Epidermal melanocyte (primary cell): ENCODE measurements around the gene SCN4B.

ENCODE experiments used
- DNase-seq: peaks from one replicate; pipeline ENCODE4 v3.0.0; 2011; ENCODE audit warnings: low spot score; ENCODE audit not compliant: insufficient read length

The SCN4B gene

DNA sequence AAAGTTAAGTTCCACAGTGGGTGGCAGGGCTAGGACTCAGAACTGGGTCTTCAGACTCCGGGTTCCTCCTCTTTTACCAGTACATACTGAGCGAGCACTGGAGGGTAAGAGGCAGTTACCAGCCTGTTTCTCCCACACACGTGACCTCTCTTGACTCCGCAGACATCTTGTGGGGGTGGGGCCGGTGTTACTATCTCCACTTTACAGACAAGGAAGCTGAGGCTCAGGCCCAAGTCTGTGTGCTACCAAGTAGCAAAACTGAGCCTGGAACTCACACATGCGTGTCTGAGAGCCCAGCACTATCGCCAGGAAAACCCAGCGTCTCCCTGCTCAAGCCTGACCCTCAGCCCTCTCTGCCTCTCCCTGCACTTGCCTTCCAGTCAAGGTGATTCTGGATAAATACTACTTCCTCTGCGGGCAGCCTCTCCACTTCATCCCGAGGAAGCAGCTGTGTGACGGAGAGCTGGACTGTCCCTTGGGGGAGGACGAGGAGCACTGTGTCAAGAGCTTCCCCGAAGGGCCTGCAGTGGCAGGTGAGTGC is 49.8 kb downstream of the SCN4B start:
- no peak for DNase-seq

DNA sequence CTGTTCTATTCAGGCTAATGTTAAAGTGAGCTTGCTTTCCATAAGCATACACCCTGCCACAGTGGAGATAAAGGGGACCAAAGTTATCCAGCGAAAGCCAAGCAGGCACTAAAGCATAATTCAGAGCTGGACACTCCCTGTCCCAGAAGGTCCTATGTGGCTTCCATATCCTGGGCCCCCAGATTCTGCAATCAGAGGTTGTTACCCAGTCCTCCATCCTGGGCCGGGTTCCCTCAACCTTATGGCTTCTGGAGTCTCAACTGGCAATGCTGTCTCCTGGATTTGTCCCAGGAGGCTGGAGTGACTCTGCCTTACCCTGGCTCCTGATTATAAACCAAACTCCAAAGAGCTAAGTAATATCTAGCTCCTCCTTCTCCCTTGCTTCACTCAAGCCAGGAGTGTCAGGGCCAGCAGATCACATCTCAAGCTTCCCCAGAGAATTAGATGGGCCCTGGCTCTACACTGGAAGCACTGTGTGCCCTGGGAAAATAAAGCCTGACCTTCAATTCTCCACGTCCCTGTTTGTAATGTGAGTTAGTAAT is 51.9 kb downstream of the SCN4B start:
- DNase-seq = no peak

GRCh38 chr11:118099838-118100556 is 52.6 kb downstream of the SCN4B start:
- no peak for DNase-seq

DNA sequence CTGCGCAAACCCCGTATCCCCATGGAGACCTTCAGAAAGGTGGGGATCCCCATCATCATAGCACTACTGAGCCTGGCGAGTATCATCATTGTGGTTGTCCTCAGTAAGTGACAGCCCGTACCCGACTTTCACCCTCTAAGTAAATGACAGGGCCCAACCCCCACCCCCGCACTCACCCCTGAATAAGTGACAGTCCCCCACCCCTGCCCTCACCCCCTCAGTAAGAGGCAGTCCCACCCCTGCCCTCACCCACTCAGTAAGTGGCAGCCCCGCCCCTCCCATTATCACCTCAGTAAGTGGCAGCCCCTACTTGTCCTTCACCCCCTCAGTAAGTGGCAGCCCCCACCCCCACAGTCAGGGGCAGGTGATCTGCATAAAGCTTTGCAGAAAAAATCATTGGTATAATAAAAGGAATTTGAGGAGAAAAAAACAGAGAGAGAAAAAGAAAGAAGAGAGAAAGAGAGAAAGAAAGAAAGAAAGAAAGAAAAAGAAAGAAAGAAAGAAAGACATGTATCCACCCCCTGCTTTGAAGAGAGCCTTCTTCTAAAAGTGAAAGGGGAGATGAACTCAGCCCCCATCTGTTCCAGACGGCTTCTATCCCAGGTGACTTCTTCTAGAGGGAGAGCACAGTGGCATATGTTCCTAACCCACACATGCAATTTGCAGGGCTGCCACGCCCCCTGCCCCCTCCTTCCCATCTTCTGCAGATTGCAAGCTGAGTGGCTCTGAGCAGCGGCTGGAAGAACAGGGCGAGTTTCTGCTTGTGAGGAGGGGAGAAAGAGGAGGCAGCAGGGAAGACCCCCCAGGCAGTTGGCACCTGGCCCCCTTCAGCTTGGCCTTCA is 53.4 kb downstream of the SCN4B start:
- no peak for DNase-seq

- DNase-seq = no peak
Measured at GRCh38 chr11:118095967-118096367, 56.7 kb downstream of the SCN4B start.

DNA sequence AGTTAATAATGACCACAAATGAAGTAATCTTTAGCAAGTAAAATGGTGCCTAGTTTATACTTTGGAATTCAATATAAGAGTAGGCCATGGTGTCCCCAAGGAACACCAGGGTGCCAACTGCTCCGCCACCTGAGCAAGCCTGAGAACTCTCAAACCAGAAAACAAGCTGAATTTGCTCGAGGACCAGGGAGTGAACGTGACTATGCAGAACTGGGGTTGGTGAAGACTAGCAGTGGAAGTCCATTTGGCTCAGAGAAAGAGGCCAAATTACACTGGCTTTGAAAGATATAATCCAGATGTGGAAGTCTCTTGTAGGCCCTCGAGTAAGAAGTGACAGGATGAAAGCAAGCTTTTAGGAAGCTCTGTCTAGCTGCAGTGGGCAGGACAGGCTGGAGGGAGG is 57.1 kb downstream of the SCN4B start:
- no peak for DNase-seq

DNA sequence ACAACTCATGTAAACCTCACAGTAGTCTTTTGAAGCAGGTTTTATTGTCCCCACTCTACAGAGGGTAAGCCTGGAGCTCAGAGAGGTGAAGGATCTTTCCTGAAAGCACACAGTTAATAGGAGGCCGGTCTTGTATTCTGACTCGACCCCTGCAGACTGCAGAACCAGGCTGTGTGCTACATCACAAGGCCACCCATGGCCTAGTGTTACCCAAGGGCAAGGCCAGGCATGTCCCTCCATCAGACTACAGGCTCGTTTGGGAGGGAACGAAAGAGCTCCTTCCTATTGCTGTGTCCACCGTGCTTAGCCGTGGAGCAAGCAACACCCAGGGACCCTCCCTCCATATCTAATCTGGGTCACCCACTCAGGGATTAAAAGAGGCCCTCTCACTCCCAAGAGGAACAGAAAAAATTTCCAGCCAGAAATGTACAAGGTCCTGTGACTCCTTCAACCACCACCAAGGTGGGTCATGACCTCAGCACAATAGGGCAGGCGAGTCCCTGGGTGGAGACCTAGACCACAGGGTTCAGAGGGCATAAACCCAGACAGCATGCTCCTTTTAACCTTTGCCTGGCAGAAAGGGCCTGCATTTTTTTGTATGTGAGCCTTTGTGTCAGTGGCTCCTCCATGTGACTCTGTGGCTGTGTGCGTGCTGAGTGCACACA is 59.6 kb downstream of the SCN4B start:
- no peak for DNase-seq

DNA sequence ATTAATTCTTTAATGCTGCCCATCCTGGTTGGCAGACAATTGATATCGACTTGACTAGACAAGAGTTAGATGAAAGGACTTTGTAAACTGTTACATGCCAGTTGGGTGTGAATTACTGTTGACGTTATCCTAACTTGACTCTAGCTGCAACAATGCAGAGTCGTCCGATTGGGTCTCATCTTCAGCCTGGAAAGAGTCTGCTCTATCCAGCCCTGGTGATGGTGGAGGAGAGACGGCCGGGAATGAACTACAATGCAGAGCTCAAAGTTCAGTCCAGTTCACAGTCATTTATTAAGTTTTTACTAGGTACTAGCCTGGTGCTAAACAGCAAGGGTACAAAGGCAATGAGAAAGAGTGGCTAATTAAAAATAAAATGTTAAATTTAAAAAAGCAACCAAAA is 60.9 kb downstream of the SCN4B start:
- DNase-seq = no peak

DNA sequence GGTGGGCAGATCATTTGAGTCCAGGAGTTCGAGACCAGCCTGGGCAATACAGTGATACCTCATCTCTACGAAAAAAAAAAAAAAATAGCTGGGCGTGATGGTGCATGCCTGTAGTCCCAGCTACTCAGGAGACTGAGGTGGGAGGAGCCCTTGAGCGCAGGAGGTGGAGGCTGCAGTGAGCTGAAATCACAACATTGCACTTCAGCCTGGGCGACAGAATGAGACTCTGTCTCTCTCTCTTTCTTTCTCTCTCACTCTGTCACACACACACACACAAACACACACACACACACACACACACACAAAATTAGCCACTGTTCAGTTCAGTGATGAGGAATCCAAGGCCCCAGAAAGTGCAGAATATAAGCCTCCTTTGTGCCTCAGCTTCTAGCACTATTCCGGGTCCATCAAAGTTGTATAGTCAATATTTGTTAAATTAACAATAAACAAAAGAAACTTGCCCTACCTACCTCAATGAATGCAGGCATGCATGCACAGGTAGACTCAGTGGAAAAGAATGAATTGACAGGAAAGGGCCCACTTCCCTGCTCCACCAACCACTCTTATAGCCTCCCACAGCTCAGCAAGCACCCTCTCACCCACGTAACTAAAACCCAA is 62.0 kb downstream of the SCN4B start:
- DNase-seq = no peak

DNA sequence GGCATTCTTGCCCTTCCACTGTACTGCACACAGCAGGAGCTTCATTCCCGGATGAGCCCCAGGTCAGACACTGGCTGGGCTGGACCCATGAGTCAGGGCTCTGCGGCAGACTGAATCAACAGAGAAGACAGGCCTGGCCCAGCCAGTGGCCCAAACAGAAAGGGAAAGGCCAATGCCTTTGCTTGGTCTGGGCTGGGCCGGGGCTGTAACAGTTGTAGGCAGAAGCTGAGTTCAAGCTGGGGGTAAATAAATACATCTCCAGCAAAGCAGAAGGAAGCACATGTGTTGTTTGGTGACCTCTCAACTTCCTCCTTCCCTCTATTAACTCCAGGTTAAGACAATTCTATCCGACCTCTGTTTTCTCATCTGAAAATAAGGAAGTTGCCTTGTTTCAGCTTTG is 64.1 kb downstream of the SCN4B start:
- DNase-seq = no peak

DNA sequence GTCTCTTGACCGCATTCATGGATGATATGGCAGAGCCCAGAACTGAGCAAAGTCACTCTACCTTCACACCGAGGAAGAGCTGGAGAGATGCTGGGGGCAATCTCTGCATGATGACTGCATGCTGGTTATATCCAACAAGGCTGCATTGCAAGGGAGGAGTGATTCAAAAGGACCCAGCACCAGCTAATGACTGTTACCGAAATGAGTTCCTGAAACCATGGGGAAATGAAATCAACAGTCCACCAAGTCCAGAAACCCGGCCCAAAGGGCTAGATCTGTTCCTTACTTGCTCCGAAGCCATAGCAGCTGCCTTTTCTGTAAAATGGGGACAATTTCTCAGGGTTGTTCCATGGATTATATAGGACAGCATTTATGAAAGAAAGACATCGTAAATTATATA is 64.7 kb downstream of the SCN4B start:
- DNase-seq = no peak

DNA sequence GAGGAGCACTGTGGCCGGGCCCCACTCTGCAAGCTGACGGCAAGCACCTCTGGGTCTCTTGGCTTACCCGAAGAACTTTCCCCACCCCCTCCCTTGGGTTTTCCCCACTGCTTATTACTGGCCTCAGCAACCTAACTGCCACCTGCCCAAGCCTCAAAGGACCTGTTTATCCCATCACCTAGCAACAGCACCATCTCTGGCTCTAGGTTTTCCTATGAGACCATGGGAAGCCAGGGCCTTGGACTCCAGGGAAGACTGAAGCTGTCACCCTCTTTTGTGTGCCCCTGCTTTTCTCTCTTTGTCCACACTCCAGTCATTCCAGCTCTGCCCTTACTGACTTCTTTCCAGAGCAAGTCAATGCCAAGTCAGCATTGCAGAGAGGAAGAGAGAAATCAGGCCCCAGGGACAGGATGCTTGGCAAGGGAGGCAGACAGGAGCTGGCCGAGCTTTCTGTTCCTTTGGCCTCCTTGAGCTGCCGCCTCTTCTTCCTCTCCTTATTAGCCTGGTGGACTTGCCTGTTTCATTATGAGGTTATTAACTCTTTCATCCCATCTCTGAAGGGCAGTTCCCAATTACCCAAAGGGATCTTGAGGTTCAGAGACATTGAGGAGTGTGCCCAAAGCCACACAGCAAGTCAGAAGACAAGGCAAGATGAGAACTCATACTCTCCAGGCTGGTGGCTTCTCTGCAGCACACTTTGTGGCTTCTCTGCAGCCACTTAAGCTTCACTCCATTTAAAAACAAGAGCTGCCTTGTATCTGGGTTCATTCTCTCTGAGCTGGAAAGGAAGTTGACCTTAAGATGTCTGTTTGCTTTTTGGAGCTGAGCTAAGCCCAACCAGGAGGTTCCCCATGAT is 65.5 kb downstream of the SCN4B start, which contains the start of gene SMIM35:
Gene SMIM35, minus strand, starts transcription at position 51 of the 856 bp plus-strand sequence. CDS start 206 bp downstream, outside the sequence.
- no peak for DNase-seq

DNA sequence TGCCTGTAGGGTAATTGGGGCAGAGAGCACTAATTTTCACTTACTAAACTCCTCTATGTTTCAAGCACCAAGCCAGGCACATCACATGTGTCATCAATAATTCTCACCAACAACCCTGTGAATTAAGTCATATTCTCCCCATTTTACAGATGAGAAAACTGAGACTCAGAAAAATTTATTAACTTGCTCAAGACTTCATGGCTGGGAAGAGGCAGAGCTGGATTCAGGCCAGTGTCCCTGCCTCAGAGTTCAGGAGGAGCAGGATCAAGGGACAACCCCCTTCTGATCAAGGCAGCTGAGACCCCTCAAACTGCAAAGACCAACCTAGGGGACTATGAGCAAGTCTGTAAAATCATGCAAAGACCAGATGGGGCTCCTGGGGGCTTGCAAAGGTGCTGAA is 68.0 kb downstream of the SCN4B start:
- DNase-seq = no peak

GRCh38 chr11:118084247-118084646 is 68.4 kb downstream of the SCN4B start:
- DNase-seq = no peak
